ENCODE measurements around the gene SYNGR1.
A peak's percentile ranks its signal among the peaks of the same experiment; 100 is the strongest.
"Not testable (repeated sequence)": the region's sequence is repeated elsewhere in the genome, so short reads cannot be mapped to it uniquely, and the experiment has no call there.

Gene SYNGR1

DNA sequence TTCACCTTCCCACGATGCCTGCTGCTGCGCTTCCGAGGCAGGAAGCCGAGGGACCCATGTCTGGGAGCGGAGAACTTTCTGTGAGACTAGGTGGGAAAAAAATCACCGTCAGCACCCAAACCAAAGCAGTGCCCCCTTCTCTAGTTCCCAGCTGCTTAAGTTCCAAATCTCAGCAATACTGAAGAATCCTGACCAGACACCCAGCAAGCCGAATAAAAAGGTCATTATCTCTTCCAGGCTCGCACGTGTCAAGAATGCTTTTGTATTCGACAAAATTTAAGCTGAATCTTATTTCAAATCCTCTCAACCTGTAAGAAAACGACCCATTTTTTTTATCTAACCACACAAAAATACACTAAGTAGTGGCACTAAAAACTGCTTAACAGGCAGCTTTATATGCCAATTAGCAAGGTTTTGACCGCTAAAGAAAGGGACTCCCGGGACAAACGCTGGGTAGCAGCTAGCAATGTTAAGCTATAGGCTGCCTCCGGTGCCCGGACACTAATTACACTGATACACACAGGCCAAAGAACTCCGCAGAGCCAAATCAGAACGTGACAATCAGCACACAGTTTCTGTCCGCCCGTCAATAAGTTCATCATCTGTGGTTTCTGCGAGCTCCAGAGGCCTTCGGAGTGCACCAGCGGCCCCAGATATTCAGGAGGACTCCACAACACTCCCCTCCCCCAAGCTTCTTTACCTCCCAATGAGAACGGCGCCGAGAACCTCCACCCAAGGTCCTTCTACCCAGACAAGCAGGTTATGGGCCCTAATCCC is 31.1 kb upstream of the SYNGR1 start:
- peak overlapping the region; percentile 98 for H3K4me3 ChIP-seq (ENCODE audit: low read depth, low read length)
- peaks cover 13% of the 10 kb centered on the region for H3K4me1 ChIP-seq (ENCODE audit: control insufficient read depth, insufficient read depth, low read length)

DNA sequence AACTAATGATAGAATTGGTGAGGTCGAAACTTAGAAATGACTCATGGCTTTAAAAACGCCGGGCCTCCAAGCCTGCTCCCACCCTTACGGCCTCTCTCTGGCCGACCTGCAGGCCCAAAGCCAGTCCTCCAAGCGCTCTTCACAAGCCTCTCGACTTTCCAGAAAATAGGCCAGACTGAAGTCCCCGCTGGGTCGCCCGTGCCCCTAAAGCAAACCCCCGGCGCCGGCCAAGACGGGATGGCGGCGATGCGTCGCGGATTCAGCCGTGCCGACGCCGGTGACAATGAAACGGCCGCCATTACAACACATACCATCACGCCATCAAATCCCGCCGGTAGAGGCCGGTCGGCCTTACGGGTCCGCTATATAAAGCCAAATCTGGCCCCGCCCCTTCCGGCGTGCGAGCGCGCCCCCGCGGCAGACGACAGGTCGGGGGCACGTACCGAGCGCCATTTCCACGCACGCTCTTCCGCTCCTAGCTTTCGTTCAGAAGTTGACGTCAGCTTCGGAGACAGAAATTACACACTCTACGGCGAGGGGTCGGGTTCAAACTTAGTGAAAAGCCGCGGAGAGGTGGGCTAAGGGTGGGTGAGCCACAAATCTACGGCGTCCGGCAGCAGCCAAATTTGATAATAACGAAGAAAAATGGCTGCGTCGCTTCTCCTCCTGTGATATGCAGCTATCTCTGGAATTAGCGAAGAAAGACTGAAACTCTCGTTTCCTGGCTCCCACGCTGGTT is 30.3 kb upstream of the SYNGR1 start, which contains the start of gene RPL3:
Gene RPL3 (minus strand): TSS at position 340 of the 739 bp plus-strand sequence. CDS start 26 bp downstream, at position 314.
- H3K4me1 ChIP-seq (ENCODE audit: control insufficient read depth, insufficient read depth, low read length), result peaks cover 13% of the 10 kb centered on the region
- no peaks in the 10 kb centered on the region for H3K9me3 ChIP-seq (ENCODE audit: control insufficient read depth, insufficient read depth, low read length)
- H3K4me3 ChIP-seq (ENCODE audit: low read depth, low read length), result peak within 1 kb of the TSS; percentile 98
- peak within 1 kb of the TSS; percentile 100 for H3K9ac ChIP-seq (ENCODE audit: low read depth, low read length)
- H3K36me3 ChIP-seq (ENCODE audit: control insufficient read depth, insufficient read depth, low read length), result peaks cover 46% of the 10 kb centered on the region
- no peaks in the 10 kb centered on the region for H3K27me3 ChIP-seq (ENCODE audit: control insufficient read depth, insufficient read depth, low read length)

More for the DNA sequence above, 31.1 kb upstream of the SYNGR1 start:
- no peaks in the 10 kb centered on the region for H3K27me3 ChIP-seq (ENCODE audit: control insufficient read depth, insufficient read depth, low read length)
- H3K9ac ChIP-seq (ENCODE audit: low read depth, low read length), result peak overlapping the region; percentile 100
- peaks cover 54% of the 10 kb centered on the region for H3K36me3 ChIP-seq (ENCODE audit: control insufficient read depth, insufficient read depth, low read length)
- no peaks in the 10 kb centered on the region for H3K9me3 ChIP-seq (ENCODE audit: control insufficient read depth, insufficient read depth, low read length)

DNA sequence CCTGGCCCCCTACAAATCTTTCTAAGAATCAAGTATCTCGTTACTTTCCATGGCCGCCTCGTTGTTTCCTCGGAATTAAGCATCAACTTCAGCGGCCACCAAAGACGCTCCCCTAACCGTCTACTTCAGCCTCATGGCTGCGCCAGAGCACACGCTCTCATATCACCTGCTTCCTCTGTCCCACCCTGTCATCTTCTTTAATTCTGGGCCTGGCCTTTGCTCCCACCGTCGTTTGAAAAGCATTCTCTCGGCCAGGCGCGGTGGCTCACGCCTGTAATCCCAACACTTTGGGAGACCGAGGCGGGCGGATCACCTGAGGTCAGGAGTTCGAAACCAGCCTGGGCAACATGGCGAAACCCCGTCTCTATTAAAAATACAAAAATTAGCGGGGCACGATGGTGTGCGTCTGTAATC is 29.2 kb upstream of the SYNGR1 start:
- H3K4me1 ChIP-seq (ENCODE audit: control insufficient read depth, insufficient read depth, low read length); H3K27me3 ChIP-seq (ENCODE audit: control insufficient read depth, insufficient read depth, low read length); H3K9me3 ChIP-seq (ENCODE audit: control insufficient read depth, insufficient read depth, low read length): not testable (repeated sequence)
- Histone ChIP-seq H3K9ac (ENCODE audit: low read depth, low read length) (peak overlapping the region; percentile 98), H3K4me3 (ENCODE audit: low read depth, low read length) (peak overlapping the region; percentile 37), H3K36me3 (ENCODE audit: control insufficient read depth, insufficient read depth, low read length) (peaks cover 34% of the 10 kb centered on the region)

DNA sequence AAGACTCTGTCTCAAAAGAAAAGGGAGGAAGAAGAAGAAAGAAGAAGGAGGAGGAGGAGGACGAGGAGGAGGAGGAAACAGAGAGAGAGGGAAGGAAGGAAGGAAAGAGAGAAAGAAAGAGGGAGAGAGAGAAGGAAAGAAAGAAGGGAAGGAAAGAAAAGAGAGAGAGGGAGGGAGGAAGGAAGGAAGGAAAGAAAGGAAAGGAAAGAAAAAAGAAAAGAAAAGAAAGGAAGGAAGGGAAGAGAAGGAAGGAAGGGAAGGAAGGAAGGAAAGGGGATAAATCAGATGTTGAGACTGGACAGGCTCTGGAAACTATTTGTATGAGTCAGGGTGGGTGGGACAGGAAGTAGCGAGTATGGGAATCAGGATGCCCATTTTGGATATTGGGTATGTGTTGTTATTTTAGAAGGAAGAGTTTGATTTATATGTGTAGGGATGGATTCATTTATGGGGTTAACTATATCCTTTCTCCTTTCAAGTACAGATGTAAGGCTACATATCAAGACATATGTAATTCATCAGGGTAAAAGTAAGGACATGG is 24.3 kb upstream of the SYNGR1 start:
- Histone ChIP-seq H3K36me3 (ENCODE audit: control insufficient read depth, insufficient read depth, low read length) (no peaks in the 10 kb centered on the region), H3K4me1 (ENCODE audit: control insufficient read depth, insufficient read depth, low read length) (no peaks in the 10 kb centered on the region), H3K4me3 (ENCODE audit: low read depth, low read length) (no peak overlapping the region)

DNA sequence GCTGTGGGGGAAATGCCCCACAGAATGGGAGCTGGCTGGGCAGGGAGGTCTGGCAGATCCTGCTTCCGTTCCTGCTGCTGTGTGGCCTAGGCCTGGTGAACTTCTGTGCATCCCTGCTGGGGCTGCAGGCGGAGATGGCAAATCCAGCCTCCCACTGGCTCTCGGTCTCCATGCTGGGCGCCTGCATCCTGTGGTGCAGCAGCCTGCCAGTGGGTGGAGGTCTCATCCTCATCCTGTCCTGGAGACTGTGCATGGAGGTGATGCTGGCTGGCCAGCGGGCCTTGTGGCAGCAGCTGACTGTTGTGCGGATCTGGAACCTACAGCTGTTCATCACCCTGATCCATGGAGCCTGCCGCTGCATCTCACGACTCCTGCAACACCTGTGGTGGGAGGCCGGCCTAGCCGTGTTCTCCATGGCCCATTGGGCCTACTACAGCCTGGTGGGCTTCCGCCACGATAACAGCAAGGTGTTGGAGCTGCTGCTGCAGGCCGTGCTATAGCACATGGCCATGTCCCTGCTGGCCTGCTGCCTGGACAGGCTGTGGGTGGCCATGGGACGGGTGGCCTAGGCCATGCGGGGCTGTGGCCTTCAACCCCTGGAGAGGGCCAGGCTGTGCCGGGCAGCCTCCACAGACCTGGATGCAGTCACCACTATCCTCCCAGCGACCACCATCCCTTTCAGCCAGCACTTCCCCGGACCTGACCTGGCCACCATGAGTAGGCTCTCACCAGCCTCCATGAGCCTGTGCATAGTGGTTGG is 21.6 kb upstream of the SYNGR1 start:
- no peaks in the 10 kb centered on the region for H3K36me3 ChIP-seq (ENCODE audit: control insufficient read depth, insufficient read depth, low read length)
- no peak overlapping the region for H3K4me3 ChIP-seq (ENCODE audit: low read depth, low read length)
- peaks cover 2% of the 10 kb centered on the region for H3K4me1 ChIP-seq (ENCODE audit: control insufficient read depth, insufficient read depth, low read length)
- no peaks in the 10 kb centered on the region for H3K9me3 ChIP-seq (ENCODE audit: control insufficient read depth, insufficient read depth, low read length)
- no peaks in the 10 kb centered on the region for H3K27me3 ChIP-seq (ENCODE audit: control insufficient read depth, insufficient read depth, low read length)
- H3K9ac ChIP-seq (ENCODE audit: low read depth, low read length), result no peak overlapping the region

More for the DNA sequence above, 24.3 kb upstream of the SYNGR1 start:
- H3K27me3 ChIP-seq (ENCODE audit: control insufficient read depth, insufficient read depth, low read length), result no peaks in the 10 kb centered on the region
- no peaks in the 10 kb centered on the region for H3K9me3 ChIP-seq (ENCODE audit: control insufficient read depth, insufficient read depth, low read length)
- H3K9ac ChIP-seq (ENCODE audit: low read depth, low read length), result no peak overlapping the region

DNA sequence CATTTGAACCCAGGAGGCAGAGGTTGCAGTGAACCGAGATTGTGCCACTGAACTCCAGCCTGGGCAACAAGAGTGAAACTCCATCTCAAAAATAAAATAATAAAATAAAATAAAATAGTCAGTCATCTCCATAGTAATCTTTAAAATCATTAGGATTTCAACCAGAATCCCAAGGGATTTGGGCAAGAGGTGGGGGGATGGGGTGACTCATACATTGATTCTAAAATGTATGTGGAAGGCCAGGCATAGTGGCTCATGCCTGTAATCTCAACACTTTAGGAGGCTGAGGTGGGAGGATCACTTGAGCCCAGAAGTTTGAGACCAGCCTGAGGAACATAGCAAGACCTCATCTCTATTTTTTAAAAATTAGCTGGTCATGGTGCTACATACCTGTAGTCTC is 19.2 kb upstream of the SYNGR1 start:
- not testable (repeated sequence) for H3K9me3 ChIP-seq (ENCODE audit: control insufficient read depth, insufficient read depth, low read length); H3K4me1 ChIP-seq (ENCODE audit: control insufficient read depth, insufficient read depth, low read length); H3K27me3 ChIP-seq (ENCODE audit: control insufficient read depth, insufficient read depth, low read length); H3K9ac ChIP-seq (ENCODE audit: low read depth, low read length); H3K4me3 ChIP-seq (ENCODE audit: low read depth, low read length); H3K36me3 ChIP-seq (ENCODE audit: control insufficient read depth, insufficient read depth, low read length)

DNA sequence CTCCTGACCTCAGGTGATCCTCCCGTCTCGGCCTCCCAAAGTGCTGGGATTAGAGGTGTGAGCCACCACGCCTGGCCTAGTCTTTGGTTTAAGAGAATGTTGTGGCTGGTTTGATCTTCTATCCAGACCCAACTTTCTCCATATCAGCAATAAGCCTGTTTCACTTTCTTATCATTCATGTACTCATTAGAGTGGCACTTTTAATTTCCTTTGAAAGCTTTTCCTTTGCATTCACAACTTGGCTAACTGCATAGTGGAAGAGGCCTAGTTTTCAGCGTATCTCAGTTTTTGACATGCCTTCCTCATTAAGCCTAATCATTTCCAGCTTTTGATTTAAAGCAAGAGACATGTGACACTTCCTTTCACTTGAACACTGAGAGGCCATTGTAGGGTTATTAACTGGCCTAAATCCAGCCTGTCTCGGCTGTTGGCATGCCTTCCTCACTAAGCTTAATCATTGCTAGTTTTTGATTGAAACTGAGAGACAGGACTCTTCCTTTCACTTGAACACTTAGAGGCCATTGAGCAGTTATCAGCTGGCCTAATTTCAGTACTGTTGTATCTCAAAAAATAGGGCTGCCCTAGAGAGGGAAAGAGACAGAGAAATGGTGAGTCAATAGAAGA is 17.2 kb upstream of the SYNGR1 start:
- Histone ChIP-seq H3K4me1 (ENCODE audit: control insufficient read depth, insufficient read depth, low read length) (peaks cover 2% of the 10 kb centered on the region), H3K9ac (ENCODE audit: low read depth, low read length) (no peak overlapping the region), H3K36me3 (ENCODE audit: control insufficient read depth, insufficient read depth, low read length) (no peaks in the 10 kb centered on the region), H3K27me3 (ENCODE audit: control insufficient read depth, insufficient read depth, low read length) (no peaks in the 10 kb centered on the region), H3K4me3 (ENCODE audit: low read depth, low read length) (no peak overlapping the region), H3K9me3 (ENCODE audit: control insufficient read depth, insufficient read depth, low read length) (no peaks in the 10 kb centered on the region)

DNA sequence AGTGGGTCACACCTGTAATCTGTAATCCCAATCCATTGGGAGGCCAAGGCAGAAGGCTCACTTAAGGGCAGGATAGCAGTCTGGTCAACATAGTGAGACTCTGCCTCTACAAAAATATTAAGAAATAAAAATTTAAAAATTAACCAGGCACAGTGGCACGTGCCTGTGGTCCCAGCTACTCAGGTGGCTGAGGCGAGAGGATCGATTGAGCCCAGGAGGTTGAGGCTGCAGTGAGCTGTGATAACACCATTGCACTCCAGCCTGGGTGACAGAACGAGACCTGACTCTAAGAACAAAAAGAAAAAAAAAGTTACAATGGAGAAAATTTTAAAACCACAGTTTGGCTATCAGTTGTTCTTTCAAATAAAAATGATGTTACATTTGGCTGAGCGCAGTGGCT is 13.4 kb upstream of the SYNGR1 start:
- H3K4me3 ChIP-seq (ENCODE audit: low read depth, low read length), result no peak overlapping the region
- no peaks in the 10 kb centered on the region for H3K36me3 ChIP-seq (ENCODE audit: control insufficient read depth, insufficient read depth, low read length)
- no peaks in the 10 kb centered on the region for H3K4me1 ChIP-seq (ENCODE audit: control insufficient read depth, insufficient read depth, low read length)
- no peak overlapping the region for H3K9ac ChIP-seq (ENCODE audit: low read depth, low read length)
- no peaks in the 10 kb centered on the region for H3K27me3 ChIP-seq (ENCODE audit: control insufficient read depth, insufficient read depth, low read length)
- no peaks in the 10 kb centered on the region for H3K9me3 ChIP-seq (ENCODE audit: control insufficient read depth, insufficient read depth, low read length)

DNA sequence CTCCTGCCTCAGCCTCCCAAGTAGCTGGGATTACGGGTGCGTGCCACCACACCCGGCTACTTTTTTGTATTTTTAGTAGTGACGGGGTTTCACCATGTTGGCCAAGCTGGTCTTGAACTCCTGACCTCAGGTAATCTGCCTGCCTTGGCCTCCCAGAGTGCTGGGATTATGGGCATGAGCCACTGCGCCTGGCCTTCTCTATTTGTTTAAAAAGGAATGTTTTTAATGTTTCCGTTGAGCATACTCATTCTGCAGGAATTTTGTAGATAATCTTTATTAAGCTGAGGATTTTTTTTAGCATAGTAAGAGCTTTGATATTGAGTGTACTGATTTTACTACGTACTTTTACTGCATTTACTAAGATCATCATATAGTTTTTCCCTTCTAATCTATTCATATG is 10.0 kb upstream of the SYNGR1 start:
- H3K9ac ChIP-seq (ENCODE audit: low read depth, low read length); H3K9me3 ChIP-seq (ENCODE audit: control insufficient read depth, insufficient read depth, low read length); H3K27me3 ChIP-seq (ENCODE audit: control insufficient read depth, insufficient read depth, low read length); H3K4me3 ChIP-seq (ENCODE audit: low read depth, low read length); H3K4me1 ChIP-seq (ENCODE audit: control insufficient read depth, insufficient read depth, low read length); H3K36me3 ChIP-seq (ENCODE audit: control insufficient read depth, insufficient read depth, low read length): not testable (repeated sequence)

DNA sequence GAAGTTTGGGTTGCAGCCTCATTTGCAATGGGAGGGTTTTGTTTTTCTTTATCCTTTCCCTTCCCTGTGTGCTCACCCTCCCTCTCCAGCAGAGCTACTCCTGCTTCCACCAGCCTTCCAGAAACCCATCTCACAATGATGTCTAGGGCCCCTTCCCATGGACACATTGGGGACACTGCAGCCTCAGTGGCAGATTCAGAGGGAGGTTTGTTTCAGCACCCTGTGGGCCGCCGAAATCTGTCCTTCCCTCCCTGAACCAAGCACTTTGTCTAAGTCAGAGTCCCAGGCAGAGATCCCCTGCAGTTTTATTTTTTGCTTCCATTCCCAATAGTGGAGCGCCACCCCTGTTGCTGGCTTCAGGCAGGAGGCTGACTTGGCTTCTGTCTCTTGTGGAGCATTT is 8.6 kb upstream of the SYNGR1 start:
- H3K4me3 ChIP-seq (ENCODE audit: low read depth, low read length), result no peak overlapping the region
- H3K9ac ChIP-seq (ENCODE audit: low read depth, low read length), result no peak overlapping the region
- H3K27me3 ChIP-seq (ENCODE audit: control insufficient read depth, insufficient read depth, low read length), result no peaks in the 10 kb centered on the region
- no peaks in the 10 kb centered on the region for H3K36me3 ChIP-seq (ENCODE audit: control insufficient read depth, insufficient read depth, low read length)
- peaks cover 4% of the 10 kb centered on the region for H3K4me1 ChIP-seq (ENCODE audit: control insufficient read depth, insufficient read depth, low read length)
- no peaks in the 10 kb centered on the region for H3K9me3 ChIP-seq (ENCODE audit: control insufficient read depth, insufficient read depth, low read length)

All from iPS-15b (cell line).